DND-41 (cell line): ENCODE data around the gene LRRC74A.

Experiments used
- ATAC-seq: fragments of 200-7000 bp; cut with Tn5 transposase; 3 replicates; pipeline ENCODE4 v1.9.1; 2021; ENCODE audit warnings: low read depth; ENCODE audit not compliant: insufficient read depth
- DNase-seq: peaks from one replicate; pipeline ENCODE4 v3.0.0-alpha.2; 2020
- H2AFZ ChIP-seq: 2 replicates; pipeline ENCODE4 v1.6.0; 2012; ENCODE audit warnings: low read depth, low read length
- H3K27ac ChIP-seq: 2 replicates; pipeline ENCODE4 v1.5.1; 2012; ENCODE audit warnings: low read length, inconsistent platforms
- H3K27me3 ChIP-seq: fragments of 200-600 bp; sonication (generic); 2 replicates; pipeline ENCODE4 v1.6.0; 2012; ENCODE audit warnings: low read length, mild to moderate bottlenecking, inconsistent platforms; ENCODE audit not compliant: insufficient read depth, poor library complexity
- H3K36me3 ChIP-seq: 2 replicates; pipeline ENCODE4 v1.5.1; 2012; ENCODE audit warnings: low read length, inconsistent platforms; ENCODE audit not compliant: insufficient read depth
- H3K4me1 ChIP-seq: 2 replicates; pipeline ENCODE4 v1.5.1; 2012; ENCODE audit warnings: mild to moderate bottlenecking, low read length; ENCODE audit not compliant: insufficient read depth
- H3K4me2 ChIP-seq: 2 replicates; pipeline ENCODE4 v1.6.0; 2012; ENCODE audit warnings: mild to moderate bottlenecking, moderate library complexity, low read length, inconsistent platforms; ENCODE audit not compliant: insufficient read depth
- H3K4me3 ChIP-seq, 2 experiments: fragments of 200-600 bp in 1 of 2; shearing (Covaris generic) in 1 of 2; 2 replicates each; pipeline ENCODE4 v1.5.1; 2012 to 2016; ENCODE audit warnings: inconsistent platforms in 2 of 2, low read length in 2 of 2, mild to moderate bottlenecking in 2 of 2, low read depth in 1 of 2, moderate library complexity in 1 of 2
- H3K79me2 ChIP-seq: 2 replicates; pipeline ENCODE4 v1.6.0; 2012; ENCODE audit warnings: low read length, inconsistent platforms; ENCODE audit not compliant: insufficient read depth
- H3K9ac ChIP-seq: 2 replicates; pipeline ENCODE4 v1.6.0; 2012; ENCODE audit warnings: low read depth, mild to moderate bottlenecking, inconsistent platforms, low read length, moderate library complexity
- H3K9me3 ChIP-seq: 2 replicates; pipeline ENCODE4 v1.5.1; 2012; ENCODE audit warnings: low read length, moderate library complexity, mild to moderate bottlenecking, inconsistent platforms; ENCODE audit not compliant: insufficient read depth, severe bottlenecking
- H4K20me1 ChIP-seq: 2 replicates; pipeline ENCODE4 v1.6.0; 2012; ENCODE audit warnings: low read length; ENCODE audit not compliant: insufficient read depth
- CTCF ChIP-seq: IDR thresholded peaks from 2 replicates; pipeline ENCODE4 v1.5.1; 2012; ENCODE audit warnings: borderline replicate concordance, low read length, moderate library complexity, mild to moderate bottlenecking; ENCODE audit not compliant: poor library complexity, severe bottlenecking; ENCODE audit errors: extremely low read depth
- EZH2 ChIP-seq: IDR thresholded peaks from 3 replicates; pipeline ENCODE4 v1.6.1; 2012; ENCODE audit warnings: borderline replicate concordance, low read depth, mild to moderate bottlenecking, moderate library complexity, low read length, inconsistent platforms; ENCODE audit not compliant: severe bottlenecking

Gene LRRC74A

GRCh38 chr14:76861574-76862255 lies 35.5 kb downstream of the LRRC74A start:
- Histone ChIP-seq H2AFZ (no peak overlapping the region), H4K20me1 (no peaks in the 10 kb centered on the region; the same call in 1 of the 2 replicates), H3K4me2 (no peak overlapping the region), H3K79me2 (no peaks in the 10 kb centered on the region), H3K27ac (no peak overlapping the region), H3K4me3 (no peak overlapping the region), H3K4me1 (no peaks in the 10 kb centered on the region), H3K9me3 (no peaks in the 10 kb centered on the region), H3K36me3 (no peaks in the 10 kb centered on the region), H3K27me3 (peaks cover 7% of the 10 kb centered on the region), H3K9ac (no peak overlapping the region)
- ATAC-seq (no peak), DNase-seq (no peak)
- TF ChIP-seq EZH2: no peak
- no peak for TF ChIP-seq CTCF

- H3K4me3 ChIP-seq: no peak overlapping the region
- DNase-seq: no peak
- peaks cover 7% of the 10 kb centered on the region for H3K27me3 ChIP-seq
- H3K36me3 ChIP-seq: no peaks in the 10 kb centered on the region
- H3K9me3 ChIP-seq: no peaks in the 10 kb centered on the region
- no peak overlapping the region for H3K27ac ChIP-seq
- H2AFZ ChIP-seq: no peak overlapping the region
- no peak for TF ChIP-seq CTCF
- H4K20me1 ChIP-seq: no peaks in the 10 kb centered on the region; the same call in 1 of the 2 replicates
- H3K79me2 ChIP-seq: no peaks in the 10 kb centered on the region
- H3K9ac ChIP-seq: no peak overlapping the region
- no peak for ATAC-seq
- H3K4me2 ChIP-seq: no peak overlapping the region
- no peaks in the 10 kb centered on the region for H3K4me1 ChIP-seq
Observed at GRCh38 chr14:76862546-76863282, 36.5 kb downstream of the LRRC74A start.

- H3K79me2 ChIP-seq: no peaks in the 10 kb centered on the region
- no peak overlapping the region for H2AFZ ChIP-seq
- no peaks in the 10 kb centered on the region for H3K36me3 ChIP-seq
- ATAC-seq (no peak), DNase-seq (no peak)
- H4K20me1 ChIP-seq: no peaks in the 10 kb centered on the region; the same call in 1 of the 2 replicates
- no peak for TF ChIP-seq EZH2
- no peak for TF ChIP-seq CTCF
- H3K27me3 ChIP-seq: peaks cover 7% of the 10 kb centered on the region
- H3K4me1 ChIP-seq: no peaks in the 10 kb centered on the region
- no peaks in the 10 kb centered on the region for H3K9me3 ChIP-seq
- no peak overlapping the region for H3K27ac ChIP-seq
- H3K4me3 ChIP-seq: no peak overlapping the region
- no peak overlapping the region for H3K4me2 ChIP-seq
- H3K9ac ChIP-seq: no peak overlapping the region
Observed at GRCh38 chr14:76863724-76864407, 37.7 kb downstream of the LRRC74A start.
